SK-N-SH (cell line): ENCODE measurements around the gene ASCC3. TPM values are rescaled to one million over a fixed set of nuclear protein-coding genes. Genes with fewer than 3 reads are reported as not detected.
"Not testable (repeated sequence)": the region's sequence is repeated elsewhere in the genome, so short reads cannot be mapped to it uniquely, and the experiment has no call there.

ENCODE experiments used
- CTCF ChIA-PET: fragments of 300-600, 350-600 bp; formaldehyde crosslinking; extraction: SDS; loops from one replicate; lab custom pipeline; 2021; lab: Yijun Ruan, JAX
- POLR2A ChIA-PET: fragments of 350-600 bp; sonication (Branson Sonifier 250); formaldehyde crosslinking; extraction: SDS; loops from one replicate; lab custom pipeline; 2020; ENCODE audit warnings: antibody characterized with exemption, inconsistent platforms; lab: Yijun Ruan, JAX
- DNase-seq: peaks from one replicate; pipeline ENCODE4 v3.0.0; 2012
- H2AFZ ChIP-seq: fragments of 200-600 bp; sonication (generic); 2 replicates; pipeline ENCODE4 v1.8.1; 2016; ENCODE audit warnings: antibody characterized with exemption, mild to moderate bottlenecking, low read depth
- H3F3A ChIP-seq: fragments of 200-600 bp; sonication (generic); replicated peaks from 2 replicates; pipeline ENCODE3; 2016; ENCODE audit warnings: antibody characterized with exemption, mild to moderate bottlenecking; ENCODE audit not compliant: insufficient read depth
- H3K27ac ChIP-seq, 2 experiments: fragments of 200-500 bp in 1 of 2; fragments of 200-600 bp in 1 of 2; sonication (Bioruptor generic) in 1 of 2; sonication (generic), shearing (Covaris generic) in 1 of 2; 2 replicates each; pipeline versions ENCODE4 v1.5.1 to v1.6.1; 2014 to 2016; ENCODE audit warnings: low read depth in 2 of 2, inconsistent platforms in 1 of 2, low read length in 1 of 2, mild to moderate bottlenecking in 1 of 2, mixed read lengths in 1 of 2
- H3K27me3 ChIP-seq: fragments of 200-600 bp; sonication (generic), shearing (Covaris generic); 2 replicates; pipeline ENCODE4 v1.6.1; 2016; ENCODE audit warnings: mixed run types; ENCODE audit not compliant: insufficient read depth
- H3K36me3 ChIP-seq, 2 experiments: fragments of 200-500 bp in 1 of 2; fragments of 200-600 bp in 1 of 2; sonication (Bioruptor generic) in 1 of 2; sonication (generic) in 1 of 2; replicated peaks in 1 of 2; 2 replicates each; pipeline versions ENCODE3 to v1.5.1; 2014 to 2016; ENCODE audit warnings: low read length in 1 of 2, mild to moderate bottlenecking in 1 of 2; ENCODE audit not compliant: insufficient read depth in 2 of 2, control insufficient read depth in 1 of 2
- H3K4me1 ChIP-seq, 2 experiments: fragments of 200-500 bp in 1 of 2; fragments of 200-600 bp in 1 of 2; sonication (Bioruptor generic) in 1 of 2; sonication (generic), shearing (Covaris generic) in 1 of 2; 2 replicates each; pipeline versions ENCODE4 v1.5.1 to v1.6.1; 2014 to 2016; ENCODE audit warnings: low read depth in 1 of 2, low read length in 1 of 2, mixed run types in 1 of 2; ENCODE audit not compliant: insufficient read depth in 2 of 2, control insufficient read depth in 1 of 2
- H3K4me2 ChIP-seq: fragments of 200-600 bp; sonication (generic), shearing (Covaris generic); 2 replicates; pipeline ENCODE4 v1.6.1; 2017; ENCODE audit warnings: mixed run types
- H3K4me3 ChIP-seq, 2 experiments: fragments of 200-500 bp in 1 of 2; fragments of 200-600 bp in 1 of 2; sonication (Bioruptor generic) in 1 of 2; sonication (generic), shearing (Covaris generic) in 1 of 2; 2 replicates each; pipeline versions ENCODE4 v1.5.1 to v1.8.1; 2014 to 2016; ENCODE audit warnings: low read depth in 2 of 2, inconsistent platforms in 1 of 2, low read length in 1 of 2, mild to moderate bottlenecking in 1 of 2, mixed read lengths in 1 of 2, moderate library complexity in 1 of 2
- H3K79me2 ChIP-seq: fragments of 200-600 bp; sonication (generic); 2 replicates; pipeline ENCODE4 v1.8.1; 2017; ENCODE audit warnings: mild to moderate bottlenecking; ENCODE audit not compliant: insufficient read depth
- H3K9ac ChIP-seq: fragments of 200-600 bp; sonication (generic); 2 replicates; pipeline ENCODE4 v1.6.1; 2017; ENCODE audit warnings: mixed run types
- H3K9me2 ChIP-seq: fragments of 200-600 bp; sonication (generic); 2 replicates; pipeline ENCODE4 v1.6.1; 2017; ENCODE audit warnings: mixed run types
- H3K9me3 ChIP-seq: fragments of 200-600 bp; sonication (generic); 2 replicates; pipeline ENCODE4 v1.6.1; 2017; ENCODE audit warnings: mixed run types, mild to moderate bottlenecking, moderate library complexity
- H4K20me1 ChIP-seq: fragments of 200-600 bp; sonication (generic); 2 replicates; pipeline ENCODE4 v1.6.1; 2017; ENCODE audit warnings: mild to moderate bottlenecking, mixed run types; ENCODE audit not compliant: insufficient read depth
- CTCF ChIP-seq: fragments of 200-600 bp; sonication (generic); IDR thresholded peaks from 2 replicates; pipeline ENCODE4 v1.6.1; 2017; ENCODE audit warnings: antibody characterized with exemption, mild to moderate bottlenecking, moderate library complexity
- EP300 ChIP-seq, 2 experiments: IDR thresholded peaks; 2 replicates each; pipeline versions ENCODE4 v1.4.0 to v1.6.1; 2012; ENCODE audit warnings: borderline replicate concordance in 1 of 2, low read depth in 1 of 2, low read length in 1 of 2
- FOSL2 ChIP-seq: IDR thresholded peaks from 2 replicates; pipeline ENCODE4 v1.4.0; 2012; ENCODE audit warnings: low read depth, mild to moderate bottlenecking, moderate library complexity, borderline replicate concordance
- FOXJ3 ChIP-seq: sonication (generic); formaldehyde crosslinking; IDR thresholded peaks from 2 replicates; pipeline ENCODE4 v1.5.1; 2020; ENCODE audit warnings: mild to moderate bottlenecking, missing genetic modification reagents
- FOXM1 ChIP-seq: IDR thresholded peaks from 2 replicates; pipeline ENCODE4 v1.4.0; 2012; ENCODE audit warnings: low read depth, mild to moderate bottlenecking
- GATA2 ChIP-seq: sonication (generic); formaldehyde crosslinking; IDR thresholded peaks from 2 replicates; pipeline ENCODE4 v1.5.0; 2020; ENCODE audit warnings: mild to moderate bottlenecking, missing genetic modification reagents
- JUND ChIP-seq: IDR thresholded peaks from 2 replicates; pipeline ENCODE4 v1.4.0; 2012
- MXI1 ChIP-seq: IDR thresholded peaks from 2 replicates; pipeline ENCODE4 v1.6.1; 2012; ENCODE audit warnings: mild to moderate bottlenecking, low read depth, low read length, improper control_type of control experiment
- RAD21 ChIP-seq: IDR thresholded peaks from 2 replicates; pipeline ENCODE4 v1.6.1; 2012; ENCODE audit warnings: mild to moderate bottlenecking, low read length
- RXRA ChIP-seq: IDR thresholded peaks from 2 replicates; pipeline ENCODE4 v1.4.0; 2012; ENCODE audit warnings: low read depth, mild to moderate bottlenecking, borderline replicate concordance
- SMC3 ChIP-seq: IDR thresholded peaks from 2 replicates; pipeline ENCODE4 v1.6.1; 2012; ENCODE audit warnings: low read depth, low read length, improper control_type of control experiment
- USF2 ChIP-seq: fragments of 150-350 bp; IDR thresholded peaks from 2 replicates; pipeline ENCODE4 v1.6.1; 2017; ENCODE audit warnings: antibody characterized with exemption, low read length, low read depth, borderline replicate concordance
- ZBTB33 ChIP-seq: IDR thresholded peaks from 2 replicates; pipeline ENCODE4 v1.4.0; 2012; ENCODE audit warnings: low read depth, borderline replicate concordance
- whole genome bisulfite sequencing: methylation state at CpG from one replicate; pipeline ENCODE4 v1.1.6; 2017; ENCODE audit warnings: low lambda C conversion rate; 5-methylcytosine and 5-hydroxymethylcytosine counted together
- polyA plus RNA-seq, 3 experiments: library from polyadenylated mRNA; depleted of rRNA; stranded (reverse); fragments of >200 nt; gene quantifications; 2 replicates each; pipeline ENCODE4 v1.2.3, GENCODE V29; 2012
- TF ChIP-seq, protein P1 (sequence below): fragments of 150-350 bp; IDR thresholded peaks from 2 replicates; pipeline ENCODE4 v1.6.1; 2016; ENCODE audit warnings: mild to moderate bottlenecking, low read depth, low read length
- TF ChIP-seq, protein P2 (sequence below): IDR thresholded peaks from 2 replicates; pipeline ENCODE4 v1.4.0; 2012; ENCODE audit warnings: low read depth

ASCC3 gene
- polyA plus RNA-seq, 1 of the 3 experiments (the other 2 are of a cell fraction): 17.9 TPM

- TF ChIP-seq ZBTB33 (no peak), FOSL2 (no peak), FOXM1 (no peak), RAD21 (no peak), GATA2 (CRISPR knock-in tag) (no peak), FOXJ3 (CRISPR knock-in tag) (no peak), RXRA (no peak), MXI1 (no peak), USF2 (no peak)
Measured at GRCh38 chr6:100658486-100658885, 222.6 kb downstream of the ASCC3 start (continued).

- H3K9me2 ChIP-seq: no peaks in the 10 kb centered on the region
- TF ChIP-seq CTCF (peak; percentile 76), SMC3 (peak; percentile 32), EP300 (IDR thresholded peaks at IDR 0.05; ENCODE audit: borderline replicate concordance in 1 of 2, low read depth in 1 of 2, low read length in 1 of 2) (no peak), FOXJ3 (CRISPR knock-in tag) (no peak), RAD21 (peak; percentile 61), JUND (no peak), GATA2 (CRISPR knock-in tag) (no peak)
- TF ChIP-seq, protein P1, sequence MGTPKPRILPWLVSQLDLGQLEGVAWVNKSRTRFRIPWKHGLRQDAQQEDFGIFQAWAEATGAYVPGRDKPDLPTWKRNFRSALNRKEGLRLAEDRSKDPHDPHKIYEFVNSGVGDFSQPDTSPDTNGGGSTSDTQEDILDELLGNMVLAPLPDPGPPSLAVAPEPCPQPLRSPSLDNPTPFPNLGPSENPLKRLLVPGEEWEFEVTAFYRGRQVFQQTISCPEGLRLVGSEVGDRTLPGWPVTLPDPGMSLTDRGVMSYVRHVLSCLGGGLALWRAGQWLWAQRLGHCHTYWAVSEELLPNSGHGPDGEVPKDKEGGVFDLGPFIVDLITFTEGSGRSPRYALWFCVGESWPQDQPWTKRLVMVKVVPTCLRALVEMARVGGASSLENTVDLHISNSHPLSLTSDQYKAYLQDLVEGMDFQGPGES: no peak
- TF ChIP-seq, protein P2, sequence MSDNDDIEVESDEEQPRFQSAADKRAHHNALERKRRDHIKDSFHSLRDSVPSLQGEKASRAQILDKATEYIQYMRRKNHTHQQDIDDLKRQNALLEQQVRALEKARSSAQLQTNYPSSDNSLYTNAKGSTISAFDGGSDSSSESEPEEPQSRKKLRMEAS: no peak
- H3K4me2 ChIP-seq: no peak overlapping the region
- H4K20me1 ChIP-seq: no peaks in the 10 kb centered on the region
- no peaks in the 10 kb centered on the region for H3K27me3 ChIP-seq
- H3K9me3 ChIP-seq: no peaks in the 10 kb centered on the region
- WGBS: 73% methylated on average over 2 of the region's 2 CpGs
- H3K79me2 ChIP-seq: no peaks in the 10 kb centered on the region
- H3K4me3 ChIP-seq: no peak overlapping the region; a peak in 1 of 4 replicates
- ChIA-PET CTCF (interaction anchor here (0.6 to 2.6 kb wide), 26 partner anchors 9 to 791 kb away, joined by 3 to 8 read pairs (median 3); no protein-coding TSS in a partner anchor), POLR2A (no interaction called here)
- H3K36me3 ChIP-seq: peaks cover 22 to 31% of the 10 kb centered on the region in 2 experiments
- H3F3A ChIP-seq: peaks cover 10% of the 10 kb centered on the region
- no peak overlapping the region for H2AFZ ChIP-seq
- no peak for DNase-seq
- H3K27ac ChIP-seq: no peak overlapping the region
- no peak overlapping the region for H3K9ac ChIP-seq
- H3K4me1 ChIP-seq: peaks cover 0 to under 1% of the 10 kb centered on the region in 2 experiments; a peak in 2 of 4 replicates
Measured at GRCh38 chr6:100657678-100658330, 223.3 kb downstream of the ASCC3 start.

DNA sequence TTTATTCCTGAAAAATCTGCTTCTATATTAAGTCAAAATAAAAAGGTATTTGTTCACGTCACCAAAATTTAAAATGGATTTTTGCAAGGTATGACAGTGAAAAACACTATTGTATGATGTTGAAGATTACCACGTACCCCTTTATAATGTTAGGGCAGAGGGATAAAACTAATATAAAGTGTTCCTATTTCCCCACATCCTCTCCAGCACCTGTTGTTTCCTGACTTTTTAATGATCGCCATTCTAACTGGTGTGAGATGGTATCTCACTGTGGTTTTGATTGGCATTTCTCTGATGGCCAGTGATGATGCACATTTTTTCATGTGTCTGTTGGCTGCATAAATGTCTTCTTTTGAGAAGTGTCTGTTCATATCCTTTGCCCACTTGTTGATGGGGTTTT is 240.0 kb downstream of the ASCC3 start:
- WGBS: 96% methylated on average over 3 of the region's 3 CpGs
- CTCF ChIA-PET, POLR2A ChIA-PET: not testable (repeated sequence)

More for the DNA sequence above, 240.0 kb downstream of the ASCC3 start:
- H3K27ac ChIP-seq, H3K9me3 ChIP-seq, H3F3A ChIP-seq, H3K4me3 ChIP-seq, H3K4me2 ChIP-seq, H3K9me2 ChIP-seq, DNase-seq, H3K79me2 ChIP-seq, H3K4me1 ChIP-seq, H3K9ac ChIP-seq, H3K27me3 ChIP-seq, H4K20me1 ChIP-seq, H2AFZ ChIP-seq: not testable (repeated sequence)
- peaks cover 61 to 64% of the 10 kb centered on the region in 2 experiments for H3K36me3 ChIP-seq
